GM12892 (cell line): ENCODE measurements around the gene YTHDF1.

Experiments
- DNase-seq: peaks from one replicate; pipeline ENCODE4 v3.0.0; 2011; ENCODE audit not compliant: insufficient read length
- FAIRE-seq: peaks from 2 replicates; lab custom pipeline; 2011; peaks lifted over from hg19 to GRCh38; lab: Jason Lieb, UNC
- POLR2A ChIP-seq: IDR thresholded peaks from 2 replicates; pipeline ENCODE4 v1.6.1; 2011; ENCODE audit warnings: low read depth, low read length, control low read depth
- POLR2AphosphoS5 ChIP-seq: IDR thresholded peaks from 2 replicates; pipeline ENCODE4 v1.6.1; 2011; ENCODE audit warnings: low read depth, low read length, control low read depth
- TAF1 ChIP-seq: IDR thresholded peaks from 2 replicates; pipeline ENCODE4 v1.6.1; 2011; ENCODE audit warnings: low read depth, mild to moderate bottlenecking, control low read depth, low read length, borderline replicate concordance

The YTHDF1 gene

GRCh38 chr20:63185215-63185796, 30.6 kb downstream of the YTHDF1 start:
- DNase-seq = no peak
- FAIRE-seq = no peak
- TF ChIP-seq POLR2AphosphoS5 (no peak), TAF1 (no peak), POLR2A (no peak)

- TF ChIP-seq POLR2AphosphoS5 (no peak), TAF1 (no peak), POLR2A (no peak)
- FAIRE-seq = peak; percentile 81
- peak; percentile 67 for DNase-seq
These were observed 32.3 kb downstream of the YTHDF1 start for GRCh38 chr20:63183422-63184146.

GRCh38 chr20:63182946-63183415, 33.0 kb downstream of the YTHDF1 start:
- no peak for TF ChIP-seq POLR2A
- no peak for TF ChIP-seq TAF1
- no peak for TF ChIP-seq POLR2AphosphoS5
- DNase-seq = no peak
- no peak for FAIRE-seq

- TF ChIP-seq TAF1 (no peak), POLR2A (no peak), POLR2AphosphoS5 (no peak)
- FAIRE-seq = no peak
- no peak for DNase-seq
These were observed 33.5 kb downstream of the YTHDF1 start for GRCh38 chr20:63182425-63182824.

GRCh38 chr20:63181226-63181625, 34.7 kb downstream of the YTHDF1 start:
- FAIRE-seq = no peak
- DNase-seq = no peak
- TF ChIP-seq POLR2A (no peak), POLR2AphosphoS5 (no peak), TAF1 (no peak)

GRCh38 chr20:63180569-63181185, 35.3 kb downstream of the YTHDF1 start:
- no peak for FAIRE-seq
- TF ChIP-seq POLR2A (no peak), TAF1 (no peak), POLR2AphosphoS5 (no peak)

GRCh38 chr20:63179687-63180568, 36.0 kb downstream of the YTHDF1 start:
- FAIRE-seq (no peak), DNase-seq (no peak)
- TF ChIP-seq POLR2AphosphoS5 (no peak), TAF1 (no peak), POLR2A (no peak)

More at GRCh38 chr20:63180569-63181185, 35.3 kb downstream of the YTHDF1 start:
- no peak for DNase-seq

- DNase-seq (peak; percentile 81), FAIRE-seq (peak; percentile 54)
- no peak for TF ChIP-seq TAF1
- TF ChIP-seq POLR2A = no peak
- no peak for TF ChIP-seq POLR2AphosphoS5
These were observed 36.8 kb downstream of the YTHDF1 start for GRCh38 chr20:63178889-63179686.

- DNase-seq = no peak
- TF ChIP-seq POLR2AphosphoS5 (no peak), TAF1 (no peak), POLR2A (no peak)
- no peak for FAIRE-seq
These were observed 37.5 kb downstream of the YTHDF1 start for GRCh38 chr20:63178446-63178820.

- TF ChIP-seq POLR2AphosphoS5 = no peak
- TF ChIP-seq POLR2A = no peak
- no peak for TF ChIP-seq TAF1
- no peak for FAIRE-seq
- DNase-seq = no peak
These were observed 38.0 kb downstream of the YTHDF1 start for GRCh38 chr20:63177785-63178445.
